CD14-positive monocyte (primary cell): ENCODE measurements around the gene EXOC6. TPM values are rescaled to one million over a fixed set of nuclear protein-coding genes. Genes with fewer than 3 reads are reported as not detected.

ENCODE experiments used
- DNase-seq, 3 donors: peaks; one replicate each; pipeline ENCODE4 v3.0.0-alpha.2; 2011 to 2022
- H2AFZ ChIP-seq: 2 replicates; pipeline ENCODE4 v1.6.0; 2012; ENCODE audit warnings: mild to moderate bottlenecking, low read depth, low read length, inconsistent platforms; ENCODE audit not compliant: insufficient read depth, poor library complexity, severe bottlenecking
- H3K27ac ChIP-seq, 2 donors: 1 replicate in 1 of 2; 2 replicates in 1 of 2; pipeline ENCODE4 v1.5.1; 2012 to 2013; ENCODE audit warnings: low read length in 2 of 2, control low read depth in 1 of 2, inconsistent platforms in 1 of 2, low read depth in 1 of 2, mild to moderate bottlenecking in 1 of 2
- H3K27me3 ChIP-seq, 2 donors: one replicate each; pipeline versions ENCODE4 v1.6.0 to v1.6.1; 2011 to 2013; ENCODE audit warnings: low read length in 2 of 2; ENCODE audit not compliant: control insufficient read depth in 2 of 2, insufficient read depth in 2 of 2
- H3K36me3 ChIP-seq, 2 donors: replicated peaks in 1 of 2; 1 replicate in 1 of 2; 2 replicates in 1 of 2; pipeline versions ENCODE4 v1.5.1 to v1.6.1; 2012 to 2013; ENCODE audit warnings: low read length in 2 of 2, control low read depth in 1 of 2, inconsistent platforms in 1 of 2, mild to moderate bottlenecking in 1 of 2; ENCODE audit not compliant: insufficient read depth in 2 of 2, control insufficient read depth in 1 of 2
- H3K4me1 ChIP-seq, 2 donors: 1 replicate in 1 of 2; 2 replicates in 1 of 2; pipeline versions ENCODE4 v1.5.1 to v1.6.1; 2012 to 2013; ENCODE audit warnings: low read length in 2 of 2, control low read depth in 1 of 2, inconsistent platforms in 1 of 2, mild to moderate bottlenecking in 1 of 2, moderate library complexity in 1 of 2; ENCODE audit not compliant: insufficient read depth in 2 of 2, control insufficient read depth in 1 of 2
- H3K4me2 ChIP-seq: replicated peaks from 2 replicates; pipeline ENCODE3; 2012; ENCODE audit warnings: low read length, moderate library complexity, mild to moderate bottlenecking; ENCODE audit not compliant: poor library complexity, severe bottlenecking; ENCODE audit errors: extremely low read depth
- H3K4me3 ChIP-seq, 3 experiments: fragments of 200-600 bp in 1 of 3; sonication (generic) in 1 of 3; replicated peaks in 1 of 3; 1 replicate in 2 of 3; 2 replicates in 1 of 3; pipeline ENCODE4 v1.5.1; 2011 to 2013; ENCODE audit warnings: low read length in 3 of 3, mild to moderate bottlenecking in 3 of 3, control low read depth in 2 of 3, low read depth in 2 of 3, inconsistent platforms in 1 of 3, moderate library complexity in 1 of 3
- H3K79me2 ChIP-seq: 2 replicates; pipeline ENCODE4 v1.6.0; 2012; ENCODE audit warnings: mild to moderate bottlenecking, control low read depth, inconsistent platforms, low read length, moderate library complexity; ENCODE audit not compliant: insufficient read depth
- H3K9ac ChIP-seq: 2 replicates; pipeline ENCODE4 v1.6.0; 2017; ENCODE audit warnings: low read length, mild to moderate bottlenecking; ENCODE audit not compliant: insufficient read depth, poor library complexity, severe bottlenecking
- H3K9me3 ChIP-seq, 2 donors: replicated peaks in 1 of 2; 1 replicate in 1 of 2; 2 replicates in 1 of 2; pipeline versions ENCODE4 v1.5.1 to v1.6.1; 2012 to 2013; ENCODE audit warnings: low read length in 2 of 2, control low read depth in 1 of 2; ENCODE audit not compliant: control insufficient read depth in 1 of 2, insufficient read depth in 1 of 2
- H4K20me1 ChIP-seq: 2 replicates; pipeline ENCODE4 v1.6.0; 2012; ENCODE audit warnings: mild to moderate bottlenecking, low read length, control low read depth, moderate library complexity; ENCODE audit not compliant: insufficient read depth
- H3K27ac Mint-ChIP-seq, 7 donors: one replicate each; pipeline ENCODE4 v1.8.0; 2020; ENCODE audit warnings: mild to moderate bottlenecking in 7 of 7, mixed read lengths in 7 of 7, moderate library complexity in 6 of 7, inconsistent platforms in 2 of 7
- H3K27me3 Mint-ChIP-seq, 3 donors: one replicate each; pipeline ENCODE4 v1.8.0; 2021 to 2022; ENCODE audit warnings: low read depth in 3 of 3, mild to moderate bottlenecking in 3 of 3, mixed read lengths in 3 of 3, moderate library complexity in 3 of 3, inconsistent platforms in 1 of 3
- H3K36me3 Mint-ChIP-seq, 2 donors: one replicate each; pipeline ENCODE4 v1.8.0; 2020; ENCODE audit warnings: mixed read lengths in 2 of 2, inconsistent platforms in 1 of 2, mild to moderate bottlenecking in 1 of 2
- H3K4me1 Mint-ChIP-seq: one replicate; pipeline ENCODE4 v1.8.0; 2020; ENCODE audit warnings: mild to moderate bottlenecking, mixed read lengths
- H3K4me3 Mint-ChIP-seq, 2 donors: one replicate each; pipeline ENCODE4 v1.8.0; 2020; ENCODE audit warnings: mild to moderate bottlenecking in 2 of 2, mixed read lengths in 2 of 2, moderate library complexity in 1 of 2
- H3K9me3 Mint-ChIP-seq, 7 donors: one replicate each; pipeline ENCODE4 v1.8.0; 2020 to 2022; ENCODE audit warnings: mixed read lengths in 7 of 7, mild to moderate bottlenecking in 6 of 7, moderate library complexity in 6 of 7, inconsistent platforms in 2 of 7
- CTCF ChIP-seq: fragments of 200-600 bp; IDR thresholded peaks from one replicate; pipeline ENCODE4 v1.8.0; 2022; ENCODE audit warnings: antibody characterized with exemption, mild to moderate bottlenecking
- WGBS: methylation state at CpG from one replicate; pipeline ENCODE4 v1.1.5; 2013; ENCODE audit warnings: missing lambda C conversion rate; ENCODE audit not compliant: insufficient coverage; 5-methylcytosine and 5-hydroxymethylcytosine counted together
- intact Hi-C, 2 donors: fragments of 100-400 bp; cut with micrococcal nuclease; formaldehyde crosslinking; loops; one replicate each; pipeline versions ENCODE4 v1.15.0 to v1.15.1; 2023
- polyA plus RNA-seq, 3 donors: library from polyadenylated mRNA; depleted of rRNA in 1 of 3; unstranded in 2 of 3; stranded (reverse) in 1 of 3; fragments of 300-500 nt in 2 of 3; fragments of >200 nt in 1 of 3; fragmentation: Illumina TruSeq in 2 of 3; gene quantifications; 1 replicate in 2 of 3; 2 replicates in 1 of 3; pipeline ENCODE4 v1.2.3, GENCODE V29; 2012 to 2021

Gene EXOC6
- polyA plus RNA-seq, 3 donors: 7.5 to 9.6 (median 8.3) TPM

- intact Hi-C loops: loop anchor here (5.0 to 10.0 kb wide), 3 partner anchors 90 to 252 kb away; partner anchors contain the start of gene KIF11 (in 1 of the 2)
- Mint-ChIP-seq H3K9me3 (peaks cover 0 to 1% (median 0%) of the 10 kb centered on the region in 7 donors), H3K27me3 (no peaks in the 10 kb centered on the region), H3K27ac (peak overlapping the region in 4 of 7 donors; percentile 80 to 95 (median 92)), H3K4me1 (peaks cover 58% of the 10 kb centered on the region), H3K36me3 (peaks cover 0 to 3% of the 10 kb centered on the region in 2 donors), H3K4me3 (peak overlapping the region in 1 of 2 donors; percentile 67)
- no peaks in the 10 kb centered on the region for H3K36me3 ChIP-seq
- no peak for DNase-seq
- H3K4me1 ChIP-seq: peaks cover 52 to 65% of the 10 kb centered on the region in 2 donors
- peaks cover 35% of the 10 kb centered on the region for H3K79me2 ChIP-seq
- H3K9ac ChIP-seq: no peak overlapping the region
- H3K4me2 ChIP-seq: peak overlapping the region; percentile 100
- peak overlapping the region in 1 of 3 experiments; percentile 95 for H3K4me3 ChIP-seq
- no peaks in the 10 kb centered on the region for H3K27me3 ChIP-seq
- H3K9me3 ChIP-seq: no peaks in the 10 kb centered on the region
- no peaks in the 10 kb centered on the region for H4K20me1 ChIP-seq
- no peak overlapping the region for H2AFZ ChIP-seq
- WGBS: 100% methylated on average over 1 of the region's 2 CpGs
- TF ChIP-seq CTCF: no peak
- H3K27ac ChIP-seq: peak overlapping the region in 1 of 2 donors; percentile 86
Measured at GRCh38 chr10:92846854-92847201, 1.5 kb upstream of the EXOC6 start.

- H3K36me3 Mint-ChIP-seq: peaks cover 0 to 3% of the 10 kb centered on the region in 2 donors
- Histone ChIP-seq H3K4me2 (peak overlapping the region; percentile 100), H4K20me1 (no peaks in the 10 kb centered on the region), H3K9ac (peak overlapping the region; percentile 82), H3K4me3 (peak overlapping the region; percentile 67 to 95 (median 72)), H3K27me3 (no peaks in the 10 kb centered on the region), H3K36me3 (no peaks in the 10 kb centered on the region), H3K79me2 (peaks cover 40% of the 10 kb centered on the region), H3K27ac (peak overlapping the region; percentile 41 to 86), H3K9me3 (no peaks in the 10 kb centered on the region), H3K4me1 (peaks cover 52 to 65% of the 10 kb centered on the region in 2 donors), H2AFZ (peak overlapping the region; percentile 96)
- 0% methylated on average over 1 of the region's 4 CpGs for WGBS
- peaks cover 0 to 1% (median 0%) of the 10 kb centered on the region in 7 donors for H3K9me3 Mint-ChIP-seq
- peaks cover 58% of the 10 kb centered on the region for H3K4me1 Mint-ChIP-seq
- H3K27ac Mint-ChIP-seq: peak overlapping the region; percentile 80 to 95 (median 91)
- intact Hi-C loops: loop anchor here (5.0 to 10.0 kb wide), 3 partner anchors 90 to 253 kb away; partner anchors contain the start of gene KIF11 (in 1 of the 2)
- no peak for TF ChIP-seq CTCF
- H3K4me3 Mint-ChIP-seq: peak overlapping the region; percentile 92 to 93
- H3K27me3 Mint-ChIP-seq: no peaks in the 10 kb centered on the region
- DNase-seq: peak in 2 of 3 donors; percentile 50 to 56
Measured at GRCh38 chr10:92847202-92847864, 987 bp upstream of the EXOC6 start.
